Ishikawa (cell line): ENCODE data around the gene LAMTOR3.

Experiments
- CEBPB ChIP-seq: IDR thresholded peaks from 2 replicates; pipeline ENCODE4 v1.6.1; 2012
- CREB1 ChIP-seq: IDR thresholded peaks from 2 replicates; pipeline ENCODE4 v1.6.1; 2012; ENCODE audit warnings: low read depth
- EGR1 ChIP-seq: IDR thresholded peaks from 2 replicates; pipeline ENCODE4 v1.6.1; 2012
- EP300 ChIP-seq: IDR thresholded peaks from 2 replicates; pipeline ENCODE4 v1.6.1; 2012; ENCODE audit warnings: borderline replicate concordance
- FOXM1 ChIP-seq: IDR thresholded peaks from 2 replicates; pipeline ENCODE4 v1.6.1; 2012; ENCODE audit warnings: low read depth, borderline replicate concordance
- NFIC ChIP-seq: IDR thresholded peaks from 2 replicates; pipeline ENCODE4 v1.6.1; 2012
- RAD21 ChIP-seq: IDR thresholded peaks from 2 replicates; pipeline ENCODE4 v1.6.1; 2012; ENCODE audit warnings: low read depth
- TAF1 ChIP-seq: IDR thresholded peaks from 2 replicates; pipeline ENCODE4 v1.6.1; 2012; ENCODE audit warnings: low read depth, mild to moderate bottlenecking
- TCF12 ChIP-seq: IDR thresholded peaks from 2 replicates; pipeline ENCODE4 v1.6.1; 2012; ENCODE audit warnings: low read depth
- TEAD4 ChIP-seq: IDR thresholded peaks from 2 replicates; pipeline ENCODE4 v1.6.1; 2012
- YY1 ChIP-seq: IDR thresholded peaks from 2 replicates; pipeline ENCODE4 v1.6.1; 2012; ENCODE audit warnings: low read depth
- ZBTB7A ChIP-seq: IDR thresholded peaks from 2 replicates; pipeline ENCODE4 v1.6.1; 2012; ENCODE audit warnings: low read depth
- TF ChIP-seq, protein P1 (sequence below): IDR thresholded peaks from 2 replicates; pipeline ENCODE4 v1.6.1; 2012
- TF ChIP-seq, protein P2 (sequence below): IDR thresholded peaks from 2 replicates; pipeline ENCODE4 v1.6.1; 2012; ENCODE audit warnings: low read depth, mild to moderate bottlenecking
- TF ChIP-seq, protein P3 (sequence below): IDR thresholded peaks from 2 replicates; pipeline ENCODE4 v1.6.1; 2012

Gene LAMTOR3

DNA sequence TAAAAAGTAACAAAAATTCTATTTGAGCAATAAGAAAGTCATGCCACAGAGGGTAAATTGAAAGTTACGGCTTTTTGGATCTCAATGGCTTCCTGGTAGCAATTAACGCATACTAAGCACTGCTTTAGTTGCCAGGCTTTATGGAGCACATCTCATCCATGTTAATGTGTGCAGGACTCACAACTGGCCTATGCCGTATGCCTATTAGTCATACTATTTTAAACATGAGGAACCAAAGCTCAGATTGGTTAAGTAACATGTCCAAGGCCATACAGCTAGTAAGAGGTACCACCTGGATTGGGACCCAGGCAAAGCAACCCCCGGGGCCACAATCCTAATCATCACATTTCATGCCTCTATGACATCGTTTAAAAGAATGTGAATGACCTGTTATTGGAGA, 60.5 kb downstream of the LAMTOR3 start:
- TF ChIP-seq, protein P1, sequence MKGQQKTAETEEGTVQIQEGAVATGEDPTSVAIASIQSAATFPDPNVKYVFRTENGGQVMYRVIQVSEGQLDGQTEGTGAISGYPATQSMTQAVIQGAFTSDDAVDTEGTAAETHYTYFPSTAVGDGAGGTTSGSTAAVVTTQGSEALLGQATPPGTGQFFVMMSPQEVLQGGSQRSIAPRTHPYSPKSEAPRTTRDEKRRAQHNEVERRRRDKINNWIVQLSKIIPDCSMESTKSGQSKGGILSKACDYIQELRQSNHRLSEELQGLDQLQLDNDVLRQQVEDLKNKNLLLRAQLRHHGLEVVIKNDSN: no peak
- TF ChIP-seq EP300 (no peak), ZBTB7A (no peak), TCF12 (no peak), CREB1 (no peak), TAF1 (no peak), TEAD4 (no peak), YY1 (no peak), FOXM1 (no peak), CEBPB (no peak)
- TF ChIP-seq, protein P2, sequence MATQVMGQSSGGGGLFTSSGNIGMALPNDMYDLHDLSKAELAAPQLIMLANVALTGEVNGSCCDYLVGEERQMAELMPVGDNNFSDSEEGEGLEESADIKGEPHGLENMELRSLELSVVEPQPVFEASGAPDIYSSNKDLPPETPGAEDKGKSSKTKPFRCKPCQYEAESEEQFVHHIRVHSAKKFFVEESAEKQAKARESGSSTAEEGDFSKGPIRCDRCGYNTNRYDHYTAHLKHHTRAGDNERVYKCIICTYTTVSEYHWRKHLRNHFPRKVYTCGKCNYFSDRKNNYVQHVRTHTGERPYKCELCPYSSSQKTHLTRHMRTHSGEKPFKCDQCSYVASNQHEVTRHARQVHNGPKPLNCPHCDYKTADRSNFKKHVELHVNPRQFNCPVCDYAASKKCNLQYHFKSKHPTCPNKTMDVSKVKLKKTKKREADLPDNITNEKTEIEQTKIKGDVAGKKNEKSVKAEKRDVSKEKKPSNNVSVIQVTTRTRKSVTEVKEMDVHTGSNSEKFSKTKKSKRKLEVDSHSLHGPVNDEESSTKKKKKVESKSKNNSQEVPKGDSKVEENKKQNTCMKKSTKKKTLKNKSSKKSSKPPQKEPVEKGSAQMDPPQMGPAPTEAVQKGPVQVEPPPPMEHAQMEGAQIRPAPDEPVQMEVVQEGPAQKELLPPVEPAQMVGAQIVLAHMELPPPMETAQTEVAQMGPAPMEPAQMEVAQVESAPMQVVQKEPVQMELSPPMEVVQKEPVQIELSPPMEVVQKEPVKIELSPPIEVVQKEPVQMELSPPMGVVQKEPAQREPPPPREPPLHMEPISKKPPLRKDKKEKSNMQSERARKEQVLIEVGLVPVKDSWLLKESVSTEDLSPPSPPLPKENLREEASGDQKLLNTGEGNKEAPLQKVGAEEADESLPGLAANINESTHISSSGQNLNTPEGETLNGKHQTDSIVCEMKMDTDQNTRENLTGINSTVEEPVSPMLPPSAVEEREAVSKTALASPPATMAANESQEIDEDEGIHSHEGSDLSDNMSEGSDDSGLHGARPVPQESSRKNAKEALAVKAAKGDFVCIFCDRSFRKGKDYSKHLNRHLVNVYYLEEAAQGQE: no peak
- TF ChIP-seq, protein P3, sequence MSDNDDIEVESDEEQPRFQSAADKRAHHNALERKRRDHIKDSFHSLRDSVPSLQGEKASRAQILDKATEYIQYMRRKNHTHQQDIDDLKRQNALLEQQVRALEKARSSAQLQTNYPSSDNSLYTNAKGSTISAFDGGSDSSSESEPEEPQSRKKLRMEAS: no peak

DNA sequence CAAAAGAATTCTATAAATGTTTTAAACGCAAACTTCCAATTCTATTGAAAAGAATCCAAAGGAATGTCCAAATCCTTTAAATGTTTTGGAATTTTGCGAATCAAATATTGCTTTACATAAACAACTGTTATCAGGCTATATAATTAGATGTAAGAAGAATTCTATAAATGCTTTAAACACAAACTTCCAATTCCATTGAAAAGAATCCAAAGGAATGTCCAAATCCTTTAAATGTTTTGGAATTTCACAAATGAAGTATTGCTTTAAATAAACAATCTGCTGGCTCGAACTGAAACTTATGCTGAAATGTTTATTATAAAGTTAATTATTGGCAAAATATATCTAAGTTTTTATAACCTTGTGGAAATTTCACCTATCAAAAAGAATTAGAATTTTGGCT, 61.5 kb downstream of the LAMTOR3 start:
- TF ChIP-seq NFIC: no peak
- TF ChIP-seq TEAD4: no peak
- no peak for TF ChIP-seq RAD21
- TF ChIP-seq TAF1: no peak
- no peak for TF ChIP-seq EP300
- TF ChIP-seq YY1: no peak
- TF ChIP-seq, protein P1: no peak
- TF ChIP-seq EGR1: no peak
- TF ChIP-seq CEBPB: no peak
- TF ChIP-seq, protein P3: no peak
- TF ChIP-seq, protein P2: no peak
- no peak for TF ChIP-seq CREB1
- TF ChIP-seq ZBTB7A: no peak
- TF ChIP-seq FOXM1: no peak
- no peak for TF ChIP-seq TCF12

DNA sequence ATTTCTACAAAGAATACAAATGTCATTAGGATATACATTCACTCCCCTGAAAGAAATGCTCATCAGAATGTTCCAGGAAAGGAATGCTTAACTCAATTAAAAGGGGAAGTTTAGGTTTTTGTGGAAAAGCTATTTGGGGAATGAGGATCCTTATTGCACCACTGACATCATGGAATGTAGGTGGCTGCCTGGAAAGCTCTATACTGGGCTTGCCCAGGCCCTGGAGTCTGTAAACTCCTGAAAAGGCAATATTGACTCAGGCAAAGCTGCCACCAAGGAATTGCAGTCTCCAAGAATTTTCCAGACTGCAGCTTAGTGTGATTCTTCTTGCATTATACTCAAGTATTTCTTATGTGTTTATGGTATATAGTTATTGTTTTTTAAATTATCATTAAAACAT, 61.9 kb downstream of the LAMTOR3 start:
- TF ChIP-seq NFIC: no peak
- TF ChIP-seq CREB1: no peak
- TF ChIP-seq TCF12: no peak
- TF ChIP-seq, protein P3: no peak
- no peak for TF ChIP-seq EGR1
- TF ChIP-seq TEAD4: no peak
- TF ChIP-seq YY1: no peak
- TF ChIP-seq RAD21: no peak
- no peak for TF ChIP-seq CEBPB
- TF ChIP-seq, protein P2: no peak
- TF ChIP-seq, protein P1: no peak
- no peak for TF ChIP-seq FOXM1

DNA sequence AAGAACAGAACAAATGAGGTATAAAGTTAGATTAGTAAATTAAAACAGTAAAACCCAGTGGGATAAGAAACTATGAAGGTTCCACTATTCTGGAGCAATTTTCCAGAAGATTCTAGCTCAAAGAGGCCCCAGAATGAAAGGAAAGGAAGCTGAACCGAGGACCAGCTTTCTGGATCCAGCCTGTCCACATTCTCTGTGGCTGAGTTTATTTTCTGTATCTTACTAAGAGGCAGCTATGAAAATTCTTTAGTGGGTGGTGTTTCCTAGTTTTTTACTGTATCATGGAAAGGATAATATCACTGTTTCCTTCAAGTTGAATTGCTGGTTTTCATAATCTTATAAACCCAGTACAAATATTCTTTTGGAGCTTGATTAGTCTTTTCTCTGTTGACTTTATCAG, 65.8 kb downstream of the LAMTOR3 start:
- TF ChIP-seq, protein P1: no peak
- TF ChIP-seq, protein P3: no peak
- TF ChIP-seq YY1 (no peak), EGR1 (no peak), CEBPB (no peak), ZBTB7A (no peak), EP300 (no peak), FOXM1 (no peak), TCF12 (no peak), TEAD4 (no peak), TAF1 (no peak), RAD21 (no peak), NFIC (no peak)
- TF ChIP-seq, protein P2: no peak
